ENCODE results near the gene FAN1. TPM values are rescaled to one million over a fixed set of nuclear protein-coding genes. Genes with fewer than 3 reads are reported as not detected.

Gene FAN1
- total and polyA plus RNA-seq, 2 of the 13 experiments (the other 11 are each of a cell fraction or from before 2014, with no cell fraction given): 10.8 to 20.1 TPM

DNA sequence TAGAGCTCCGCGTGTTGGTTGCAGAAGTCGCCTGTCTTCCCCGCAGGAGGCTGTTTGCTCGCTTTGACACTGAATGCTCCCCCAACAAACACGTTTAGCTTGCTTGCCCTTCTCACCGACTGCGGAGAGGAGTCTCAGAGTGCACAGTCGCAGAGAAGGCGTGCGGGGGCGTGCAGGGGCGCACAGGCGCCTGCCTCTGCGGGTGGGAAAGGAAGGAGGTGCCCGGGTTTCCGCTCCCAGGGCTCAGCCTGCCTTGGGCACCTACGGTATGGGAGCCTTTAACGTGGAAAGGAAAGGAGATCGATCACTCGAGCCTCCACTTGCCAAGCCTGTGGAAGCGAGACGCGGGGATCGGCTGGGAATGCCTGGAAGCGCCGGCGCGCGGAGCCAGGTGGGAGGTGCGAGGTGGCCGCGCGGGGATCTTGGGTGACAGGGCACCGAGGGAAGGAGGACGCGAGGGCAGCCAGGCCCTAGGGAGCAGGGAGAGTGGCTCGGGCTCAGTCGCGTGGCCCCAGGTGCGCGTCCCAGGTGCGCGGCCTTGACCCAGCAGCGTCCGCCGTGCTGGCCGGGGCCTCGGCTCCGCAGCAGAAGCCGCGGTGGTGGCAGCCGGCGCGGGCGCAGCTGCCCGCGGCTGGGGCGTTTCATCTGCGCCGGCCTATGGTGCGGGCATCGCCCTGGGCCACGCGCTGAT is at the start of gene FAN1 (continued):
- TF ChIP-seq MAFK (conservative IDR thresholded peaks at IDR 0.05 in 1 of 2, IDR thresholded peaks at IDR 0.05 in 1 of 2; ENCODE audit: low read length in 2 of 2) (no peak), ZFYVE20 (CRISPR knock-in tag; IDR thresholded peaks at IDR 0.05; ENCODE audit: borderline replicate concordance, low read depth) (peak; percentile 84; the same call in 1 of the 2 replicates), SALL2 (CRISPR knock-in tag; IDR thresholded peaks at IDR 0.05) (peak; percentile 87), CREB1 (IDR thresholded peaks at IDR 0.05) (no peak), CREB1 (CRISPR knock-in tag; IDR thresholded peaks at IDR 0.05) (no peak), PCBP2 (optimal IDR thresholded peaks at IDR 0.05; ENCODE audit: low read depth, low read length, poor library complexity, severe bottlenecking) (no peak), RXRA (CRISPR knock-in tag; IDR thresholded peaks at IDR 0.05) (peak; percentile 76), SRF (IDR thresholded peaks at IDR 0.05; ENCODE audit: low read depth, low read length) (peak; percentile 98), SYNCRIP (IDR thresholded peaks at IDR 0.05; ENCODE audit: insufficient read depth, low read depth, low read length) (no peak), MEIS2 (CRISPR knock-in tag; IDR thresholded peaks at IDR 0.05) (peak; percentile 58; the same call in 1 of the 2 replicates), ZNF101 (CRISPR knock-in tag; IDR thresholded peaks at IDR 0.05; ENCODE audit: borderline replicate concordance, low read depth) (peak; percentile 84; the same call in 1 of the 2 replicates), MTF2 (CRISPR knock-in tag; IDR thresholded peaks at IDR 0.05; ENCODE audit: borderline replicate concordance) (no peak), ESRRA (CRISPR knock-in tag; IDR thresholded peaks at IDR 0.05; ENCODE audit: low read depth) (peak; percentile 63; the same call in 1 of the 2 replicates), PLRG1 (conservative IDR thresholded peaks at IDR 0.05) (no peak), SRSF1 (optimal IDR thresholded peaks at IDR 0.05; ENCODE audit: low read depth, low read length) (peak; percentile 64), NONO (IDR thresholded peaks at IDR 0.05) (no peak), NONO (CRISPR knock-in tag; conservative IDR thresholded peaks at IDR 0.05) (peak; percentile 97), ZNF44 (CRISPR knock-in tag; IDR thresholded peaks at IDR 0.05) (no peak; the same call in 1 of the 2 replicates), HNRNPL (IDR thresholded peaks at IDR 0.05; ENCODE audit: low read depth, low read length) (peak; percentile 80; the same call in 1 of the 2 replicates)
- TF ChIP-seq, protein P1, sequence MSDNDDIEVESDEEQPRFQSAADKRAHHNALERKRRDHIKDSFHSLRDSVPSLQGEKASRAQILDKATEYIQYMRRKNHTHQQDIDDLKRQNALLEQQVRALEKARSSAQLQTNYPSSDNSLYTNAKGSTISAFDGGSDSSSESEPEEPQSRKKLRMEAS (IDR thresholded peaks at IDR 0.05): peak; percentile 97
- TF ChIP-seq, protein P2, sequence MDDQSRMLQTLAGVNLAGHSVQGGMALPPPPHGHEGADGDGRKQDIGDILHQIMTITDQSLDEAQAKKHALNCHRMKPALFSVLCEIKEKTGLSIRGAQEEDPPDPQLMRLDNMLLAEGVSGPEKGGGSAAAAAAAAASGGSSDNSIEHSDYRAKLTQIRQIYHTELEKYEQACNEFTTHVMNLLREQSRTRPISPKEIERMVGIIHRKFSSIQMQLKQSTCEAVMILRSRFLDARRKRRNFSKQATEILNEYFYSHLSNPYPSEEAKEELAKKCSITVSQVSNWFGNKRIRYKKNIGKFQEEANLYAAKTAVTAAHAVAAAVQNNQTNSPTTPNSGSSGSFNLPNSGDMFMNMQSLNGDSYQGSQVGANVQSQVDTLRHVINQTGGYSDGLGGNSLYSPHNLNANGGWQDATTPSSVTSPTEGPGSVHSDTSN (CRISPR knock-in tag; IDR thresholded peaks at IDR 0.05; ENCODE audit: borderline replicate concordance): no peak
- TF ChIP-seq, protein P3, sequence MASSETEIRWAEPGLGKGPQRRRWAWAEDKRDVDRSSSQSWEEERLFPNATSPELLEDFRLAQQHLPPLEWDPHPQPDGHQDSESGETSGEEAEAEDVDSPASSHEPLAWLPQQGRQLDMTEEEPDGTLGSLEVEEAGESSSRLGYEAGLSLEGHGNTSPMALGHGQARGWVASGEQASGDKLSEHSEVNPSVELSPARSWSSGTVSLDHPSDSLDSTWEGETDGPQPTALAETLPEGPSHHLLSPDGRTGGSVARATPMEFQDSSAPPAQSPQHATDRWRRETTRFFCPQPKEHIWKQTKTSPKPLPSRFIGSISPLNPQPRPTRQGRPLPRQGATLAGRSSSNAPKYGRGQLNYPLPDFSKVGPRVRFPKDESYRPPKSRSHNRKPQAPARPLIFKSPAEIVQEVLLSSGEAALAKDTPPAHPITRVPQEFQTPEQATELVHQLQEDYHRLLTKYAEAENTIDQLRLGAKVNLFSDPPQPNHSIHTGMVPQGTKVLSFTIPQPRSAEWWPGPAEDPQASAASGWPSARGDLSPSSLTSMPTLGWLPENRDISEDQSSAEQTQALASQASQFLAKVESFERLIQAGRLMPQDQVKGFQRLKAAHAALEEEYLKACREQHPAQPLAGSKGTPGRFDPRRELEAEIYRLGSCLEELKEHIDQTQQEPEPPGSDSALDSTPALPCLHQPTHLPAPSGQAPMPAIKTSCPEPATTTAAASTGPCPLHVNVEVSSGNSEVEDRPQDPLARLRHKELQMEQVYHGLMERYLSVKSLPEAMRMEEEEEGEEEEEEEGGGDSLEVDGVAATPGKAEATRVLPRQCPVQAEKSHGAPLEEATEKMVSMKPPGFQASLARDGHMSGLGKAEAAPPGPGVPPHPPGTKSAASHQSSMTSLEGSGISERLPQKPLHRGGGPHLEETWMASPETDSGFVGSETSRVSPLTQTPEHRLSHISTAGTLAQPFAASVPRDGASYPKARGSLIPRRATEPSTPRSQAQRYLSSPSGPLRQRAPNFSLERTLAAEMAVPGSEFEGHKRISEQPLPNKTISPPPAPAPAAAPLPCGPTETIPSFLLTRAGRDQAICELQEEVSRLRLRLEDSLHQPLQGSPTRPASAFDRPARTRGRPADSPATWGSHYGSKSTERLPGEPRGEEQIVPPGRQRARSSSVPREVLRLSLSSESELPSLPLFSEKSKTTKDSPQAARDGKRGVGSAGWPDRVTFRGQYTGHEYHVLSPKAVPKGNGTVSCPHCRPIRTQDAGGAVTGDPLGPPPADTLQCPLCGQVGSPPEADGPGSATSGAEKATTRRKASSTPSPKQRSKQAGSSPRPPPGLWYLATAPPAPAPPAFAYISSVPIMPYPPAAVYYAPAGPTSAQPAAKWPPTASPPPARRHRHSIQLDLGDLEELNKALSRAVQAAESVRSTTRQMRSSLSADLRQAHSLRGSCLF (CRISPR knock-in tag; IDR thresholded peaks at IDR 0.05; ENCODE audit: borderline replicate concordance): no peak
